GM12878 (cell line): ENCODE data around the gene FDPS. TPM values are rescaled to one million over a fixed set of nuclear protein-coding genes. Genes with fewer than 3 reads are reported as not detected.

ENCODE experiments used
- ATAC-seq: fragments of 200-7000 bp; cut with Tn5 transposase; 3 replicates; pipeline ENCODE4 v1.9.1; 2020; ENCODE audit warnings: mild to moderate bottlenecking, moderate library complexity
- BruUV-seq: library from RNA; stranded (reverse); fragments of 400-500 nt; replicated peaks from 2 replicates; lab custom pipeline; 2021; lab: Mats Ljungman, UMichigan
- CTCF ChIA-PET: fragments of 300-600 bp; sonication (Branson Sonifier 250); formaldehyde crosslinking; extraction: SDS; loops from one replicate; lab custom pipeline; 2021; ENCODE audit warnings: inconsistent platforms; lab: Yijun Ruan, JAX
- POLR2A ChIA-PET: fragments of 350-600 bp; formaldehyde crosslinking; extraction: SDS; loops from one replicate; lab custom pipeline; 2021; ENCODE audit warnings: inconsistent platforms; lab: Charles Lee
- RAD21 ChIA-PET: fragments of 300-600 bp; sonication (Branson Sonifier 250); formaldehyde crosslinking; loops from one replicate; lab custom pipeline; 2023; ENCODE audit warnings: antibody characterized with exemption; ENCODE audit not compliant: unreplicated experiment; lab: Charles Lee
- SMC1A ChIA-PET: fragments of 300-600 bp; sonication (Branson Sonifier 250); formaldehyde crosslinking; loops from one replicate; lab custom pipeline; 2023; ENCODE audit not compliant: unreplicated experiment, uncharacterized antibody; lab: Charles Lee
- DNase-seq: peaks from one replicate; pipeline ENCODE4 v3.0.0-alpha.2; 2011; ENCODE audit warnings: low read depth, low spot score
- FAIRE-seq: peaks from 3 replicates; lab custom pipeline; 2011; peaks lifted over from hg19 to GRCh38; lab: Jason Lieb, UNC
- H2AFZ ChIP-seq: 2 replicates; pipeline ENCODE4 v1.6.0; 2011; ENCODE audit warnings: low read depth, low read length, control low read depth; ENCODE audit not compliant: control insufficient read depth
- H3K27ac ChIP-seq: 2 replicates; pipeline ENCODE4 v1.5.1; 2011; ENCODE audit warnings: control low read depth; ENCODE audit not compliant: control insufficient read depth, insufficient read depth
- H3K27me3 ChIP-seq, 2 experiments: replicated peaks in 1 of 2; 2 replicates each; pipeline versions ENCODE4 v1.6.0 to v1.6.1; 2011; ENCODE audit warnings: low read length in 1 of 2; ENCODE audit not compliant: control insufficient read depth in 2 of 2, insufficient read depth in 2 of 2
- H3K36me3 ChIP-seq, 2 experiments: 2 replicates each; pipeline ENCODE4 v1.5.1; 2011; ENCODE audit warnings: low read length in 1 of 2; ENCODE audit not compliant: control insufficient read depth in 2 of 2, insufficient read depth in 2 of 2
- H3K4me1 ChIP-seq: 2 replicates; pipeline ENCODE4 v1.6.1; 2011; ENCODE audit warnings: mild to moderate bottlenecking, low read length, moderate library complexity, mixed read lengths; ENCODE audit not compliant: control insufficient read depth, insufficient read depth
- H3K4me2 ChIP-seq: 2 replicates; pipeline ENCODE4 v1.6.0; 2011; ENCODE audit warnings: control low read depth; ENCODE audit not compliant: control insufficient read depth, insufficient read depth
- H3K4me3 ChIP-seq: fragments of 200-600 bp; sonication (generic); 2 replicates; pipeline ENCODE4 v1.5.1; 2016
- H3K79me2 ChIP-seq: 2 replicates; pipeline ENCODE4 v1.6.0; 2011; ENCODE audit warnings: low read length; ENCODE audit not compliant: control insufficient read depth, insufficient read depth
- H3K9ac ChIP-seq: 2 replicates; pipeline ENCODE4 v1.8.0; 2011; ENCODE audit warnings: low read length, control low read depth, mixed read lengths; ENCODE audit not compliant: control insufficient read depth, insufficient read depth
- H3K9me3 ChIP-seq: replicated peaks from 3 replicates; pipeline ENCODE4 v1.5.1; 2011; ENCODE audit warnings: mild to moderate bottlenecking, low read length; ENCODE audit not compliant: control insufficient read depth, insufficient read depth
- H4K20me1 ChIP-seq: 2 replicates; pipeline ENCODE4 v1.6.0; 2011; ENCODE audit not compliant: control insufficient read depth, insufficient read depth
- BMI1 ChIP-seq: fragments of 450-650 bp; IDR thresholded peaks from 2 replicates; pipeline ENCODE4 v1.6.1; 2016; ENCODE audit warnings: mild to moderate bottlenecking, moderate library complexity, borderline replicate concordance
- EZH2 ChIP-seq: IDR thresholded peaks from 2 replicates; pipeline ENCODE4 v1.6.1; 2012; ENCODE audit warnings: low read depth, mild to moderate bottlenecking, control low read depth, inconsistent platforms, low read length, borderline replicate concordance; ENCODE audit not compliant: control insufficient read depth
- JUNB ChIP-seq: IDR thresholded peaks from 2 replicates; pipeline ENCODE4 v1.6.1; 2016; ENCODE audit warnings: antibody characterized with exemption, mild to moderate bottlenecking
- MXI1 ChIP-seq: fragments of 150-350 bp; IDR thresholded peaks from 2 replicates; pipeline ENCODE4 v1.6.1; 2011; ENCODE audit warnings: low read depth, mild to moderate bottlenecking, inconsistent platforms, low read length, improper control_type of control experiment
- NRF1 ChIP-seq: conservative IDR thresholded peaks from 2 replicates; pipeline ENCODE4 v1.6.1; 2011; ENCODE audit warnings: mild to moderate bottlenecking, low read depth, low read length, improper control_type of control experiment
- PRDM15 ChIP-seq: fragments of 450-650 bp; formaldehyde crosslinking; IDR thresholded peaks from 2 replicates; pipeline ENCODE4 v1.4.0; 2020; ENCODE audit warnings: mild to moderate bottlenecking, moderate library complexity
- RELB ChIP-seq: fragments of 450-650 bp; IDR thresholded peaks from 2 replicates; pipeline ENCODE4 v1.6.1; 2017; ENCODE audit warnings: low read depth, mild to moderate bottlenecking, moderate library complexity
- SKIL ChIP-seq: fragments of 450-650 bp; IDR thresholded peaks from 2 replicates; pipeline ENCODE4 v1.6.1; 2017; ENCODE audit warnings: mild to moderate bottlenecking, low read depth, inconsistent platforms; ENCODE audit not compliant: poor library complexity, severe bottlenecking
- YBX1 ChIP-seq: fragments of 450-650 bp; IDR thresholded peaks from 2 replicates; pipeline ENCODE4 v1.6.1; 2016; ENCODE audit warnings: antibody characterized with exemption
- ZZZ3 ChIP-seq: IDR thresholded peaks from 2 replicates; pipeline ENCODE4 v1.6.1; 2011; ENCODE audit warnings: low read depth; ENCODE audit not compliant: control insufficient read depth, insufficient read length
- WGBS: methylation state at CpG from one replicate; pipeline ENCODE4 v1.1.6; 2016; ENCODE audit warnings: low lambda C conversion rate; ENCODE audit not compliant: insufficient replicate concordance, insufficient coverage; ENCODE audit errors: missing lambda C conversion rate; 5-methylcytosine and 5-hydroxymethylcytosine counted together
- in situ Hi-C: fragments of 300-500 bp; cut with MboI; formaldehyde crosslinking; loops from 9 replicates; pipeline ENCODE4 v1.14.3; 2018; ENCODE audit warnings: mixed read lengths
- intact Hi-C: fragments of 100-400 bp; cut with micrococcal nuclease; formaldehyde crosslinking; loops from one replicate; pipeline ENCODE4 v1.14.2; 2022; ENCODE audit not compliant: unreplicated experiment
- polyA plus RNA-seq, 11 experiments: library from polyadenylated mRNA; depleted of rRNA in 4 of 11; unstranded in 6 of 11; stranded (reverse) in 5 of 11; fragments of >200 nt; fragmentation: Nextera tagmentation in 4 of 11; fragmentation: Illumina TruSeq in 1 of 11; extraction: Ambion mirVana in 4 of 11; extraction: Trizol in 1 of 11; gene quantifications; 1 replicate in 1 of 11; 2 replicates in 10 of 11; pipeline versions ENCODE4 v1.2.1 to v1.2.3, GENCODE V29; 2011 to 2016; ENCODE audit warnings: inconsistent platforms in 2 of 11, missing spikeins in 2 of 11, low read depth in 1 of 11
- total RNA-seq, 4 experiments: library from RNA; depleted of rRNA in 3 of 4; stranded (reverse); fragments of >200 nt in 3 of 4; fragmentation: Illumina TruSeq in 1 of 4; extraction: Trizol in 1 of 4; gene quantifications; 2 replicates each; pipeline versions ENCODE4 v1.2.1 to v1.2.3, GENCODE V29; 2013 to 2021

The FDPS gene
- total and polyA plus RNA-seq, 10 of the 15 experiments (the other 5 are each of a cell fraction or from before 2014, with no cell fraction given), result 405 to 1,156 (median 487) TPM

- intact Hi-C loops, result no loop called here
- CTCF ChIA-PET, result interaction anchor here (9.6 kb wide), 1 partner anchor 74 kb away, joined by 225 read pairs; the partner anchor contains the start of gene ENTREP3
- in situ Hi-C loops, result no loop called here
Observed at GRCh38 chr1:155326631-155327037, 18.0 kb downstream of the FDPS start.

More at GRCh38 chr1:155326631-155327037, 18.0 kb downstream of the FDPS start:
- Histone ChIP-seq H3K36me3 (peaks cover 7 to 13% of the 10 kb centered on the region in 2 experiments; a peak in 3 of 4 replicates), H3K27ac (no peak overlapping the region)
- no peak for TF ChIP-seq JUNB
- no peak for TF ChIP-seq EZH2
- TF ChIP-seq YBX1, result no peak
- TF ChIP-seq PRDM15 (CRISPR knock-in tag), result no peak
- TF ChIP-seq SKIL, result no peak
- no peak for TF ChIP-seq BMI1
- TF ChIP-seq RELB, result no peak
- TF ChIP-seq NRF1, result no peak
- TF ChIP-seq MXI1, result no peak
- no peak for TF ChIP-seq ZZZ3
- TF ChIP-seq, all 136 proteins: peak for 0
- H2AFZ ChIP-seq, result no peak overlapping the region
- H3K4me1 ChIP-seq, result peaks cover 7% of the 10 kb centered on the region
- WGBS, result 84% methylated on average over 7 of the region's 7 CpGs
- H3K4me3 ChIP-seq, result no peak overlapping the region
- POLR2A ChIA-PET, result interaction anchor here (0.5 to 1.0 kb wide), 3 partner anchors 60 to 279 kb away, joined by 3 to 4 read pairs (median 3); no protein-coding TSS in a partner anchor
- no peak overlapping the region for H3K9ac ChIP-seq
- H3K4me2 ChIP-seq, result no peak overlapping the region
- no TSS peak for BruUV-seq
- no peaks in the 10 kb centered on the region for H3K27me3 ChIP-seq
- H3K9me3 ChIP-seq, result no peaks in the 10 kb centered on the region
- DNase-seq, result no peak
- RAD21 ChIA-PET, result no interaction called here
- no peak for FAIRE-seq
- SMC1A ChIA-PET, result interaction anchor here (1.5 kb wide), 1 partner anchor 178 kb away, joined by 3 read pairs; no protein-coding TSS in a partner anchor
- no peaks in the 10 kb centered on the region for H4K20me1 ChIP-seq
- H3K79me2 ChIP-seq, result no peaks in the 10 kb centered on the region; the same call in 1 of the 2 replicates
- ATAC-seq, result no peak
